NCI-H146 treated with DMSO at 0.1 percent for 48 hours (cell line): ENCODE data around the gene ZNF446.
"Not testable (repeated sequence)": the region's sequence is repeated elsewhere in the genome, so short reads cannot be mapped to it uniquely, and the experiment has no call there.

Experiments
- DNase-seq: peaks from one replicate; lab custom pipeline; 2025; ENCODE audit not compliant: unreplicated experiment; lab: John Stamatoyannopoulos, UW

ZNF446 gene

DNA sequence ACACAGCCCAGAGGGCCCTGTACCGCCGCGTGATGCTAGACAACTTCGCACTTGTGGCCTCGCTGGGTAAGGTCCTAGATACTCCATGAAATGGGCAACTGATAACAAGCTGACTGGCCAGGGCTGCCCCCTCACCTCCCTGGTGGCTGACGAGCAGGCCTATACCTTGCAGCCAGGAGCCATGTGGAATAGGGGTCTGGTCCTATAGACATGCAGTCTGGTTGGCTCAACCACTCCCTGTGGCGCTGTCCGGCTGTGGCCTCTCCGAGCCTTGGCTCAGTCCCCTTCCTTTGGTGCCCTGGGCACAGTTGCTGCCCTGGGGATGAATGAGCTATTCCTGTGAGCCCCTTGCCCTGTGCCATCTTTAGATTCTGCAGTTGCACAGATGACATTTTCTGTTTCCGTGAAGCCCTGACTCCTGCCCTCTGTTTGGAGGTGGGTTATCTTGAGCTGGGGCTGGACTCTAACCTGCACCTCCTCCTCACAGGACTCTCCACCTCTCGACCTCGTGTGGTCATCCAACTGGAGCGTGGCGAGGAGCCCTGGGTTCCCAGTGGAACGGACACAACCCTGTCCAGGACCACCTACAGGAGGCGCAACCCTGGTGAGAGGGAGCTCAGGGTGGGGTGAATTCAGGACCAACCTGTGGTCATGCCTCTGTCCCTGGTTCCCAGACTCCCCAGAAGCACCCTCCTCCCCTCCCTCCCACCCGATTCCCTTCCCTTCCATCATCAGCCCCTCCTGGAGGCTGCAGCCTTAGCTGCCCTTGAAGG, 6.7 kb upstream of the ZNF446 start:
- DNase-seq = no peak

DNA sequence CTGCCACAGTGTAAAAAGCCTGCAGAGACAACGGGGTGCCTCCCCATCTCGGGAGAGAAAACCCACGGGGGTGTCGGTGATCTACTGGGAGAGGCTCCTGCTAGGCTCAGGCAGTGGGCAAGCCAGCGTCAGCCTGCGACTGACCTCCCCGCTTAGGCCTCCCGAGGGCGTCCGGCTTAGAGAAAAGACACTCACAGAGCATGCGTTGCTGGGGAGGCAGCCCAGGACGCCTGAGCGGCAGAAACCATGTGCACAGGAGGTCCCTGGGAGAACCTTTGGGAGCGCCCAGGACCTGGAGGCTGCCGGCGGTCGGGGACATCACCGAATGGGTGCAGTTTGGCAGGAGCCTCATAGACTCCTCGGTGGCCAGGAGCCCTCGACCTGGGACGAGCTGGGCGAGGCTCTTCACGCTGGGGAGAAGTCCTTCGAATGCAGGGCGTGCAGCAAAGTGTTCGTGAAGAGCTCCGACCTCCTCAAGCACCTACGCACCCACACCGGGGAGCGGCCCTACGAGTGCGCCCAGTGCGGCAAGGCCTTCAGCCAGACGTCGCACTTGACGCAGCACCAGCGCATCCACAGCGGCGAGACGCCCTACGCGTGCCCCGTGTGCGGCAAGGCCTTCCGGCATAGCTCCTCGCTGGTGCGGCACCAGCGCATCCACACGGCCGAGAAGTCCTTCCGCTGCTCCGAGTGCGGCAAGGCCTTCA, 5.2 kb upstream of the ZNF446 start:
- not testable (repeated sequence) for DNase-seq

GRCh38 chr19:58471736-58472135, 4.4 kb upstream of the ZNF446 start:
- DNase-seq = no peak

GRCh38 chr19:58473775-58474174, 2.4 kb upstream of the ZNF446 start:
- no peak for DNase-seq

DNA sequence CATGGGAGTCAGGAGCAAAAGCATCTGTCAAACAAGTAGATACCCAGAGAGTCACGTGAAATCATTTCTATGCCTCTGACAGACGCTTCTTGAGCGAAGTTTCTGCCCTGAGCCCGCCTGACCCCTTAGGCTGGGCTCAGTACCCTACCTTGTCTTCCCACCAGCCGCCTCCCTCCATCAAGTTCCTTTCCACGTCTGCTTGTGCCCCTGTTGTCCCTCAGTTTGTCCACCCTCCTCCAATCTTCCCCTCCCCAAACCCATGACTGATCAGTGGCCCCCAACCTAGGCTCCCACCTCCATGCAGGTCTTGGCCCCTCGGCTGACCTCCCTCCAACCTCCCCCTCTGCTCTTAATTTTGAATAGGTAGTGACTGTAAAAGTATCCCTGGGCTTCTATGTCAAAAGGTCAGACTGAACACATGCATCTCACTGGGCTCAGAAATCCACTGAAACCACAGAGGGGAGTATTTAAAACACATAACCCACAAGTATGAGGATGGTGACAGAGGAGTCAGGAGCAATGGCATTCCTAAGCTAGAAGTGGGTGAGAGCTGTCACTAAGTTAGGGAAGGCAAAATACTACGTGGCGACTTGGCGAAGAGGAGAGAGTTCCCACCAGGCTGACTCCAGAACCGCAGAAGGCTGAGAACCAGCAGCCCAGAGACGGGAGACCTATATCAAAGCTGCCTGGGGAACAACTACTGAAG, 1.7 kb upstream of the ZNF446 start:
- no peak for DNase-seq

DNA sequence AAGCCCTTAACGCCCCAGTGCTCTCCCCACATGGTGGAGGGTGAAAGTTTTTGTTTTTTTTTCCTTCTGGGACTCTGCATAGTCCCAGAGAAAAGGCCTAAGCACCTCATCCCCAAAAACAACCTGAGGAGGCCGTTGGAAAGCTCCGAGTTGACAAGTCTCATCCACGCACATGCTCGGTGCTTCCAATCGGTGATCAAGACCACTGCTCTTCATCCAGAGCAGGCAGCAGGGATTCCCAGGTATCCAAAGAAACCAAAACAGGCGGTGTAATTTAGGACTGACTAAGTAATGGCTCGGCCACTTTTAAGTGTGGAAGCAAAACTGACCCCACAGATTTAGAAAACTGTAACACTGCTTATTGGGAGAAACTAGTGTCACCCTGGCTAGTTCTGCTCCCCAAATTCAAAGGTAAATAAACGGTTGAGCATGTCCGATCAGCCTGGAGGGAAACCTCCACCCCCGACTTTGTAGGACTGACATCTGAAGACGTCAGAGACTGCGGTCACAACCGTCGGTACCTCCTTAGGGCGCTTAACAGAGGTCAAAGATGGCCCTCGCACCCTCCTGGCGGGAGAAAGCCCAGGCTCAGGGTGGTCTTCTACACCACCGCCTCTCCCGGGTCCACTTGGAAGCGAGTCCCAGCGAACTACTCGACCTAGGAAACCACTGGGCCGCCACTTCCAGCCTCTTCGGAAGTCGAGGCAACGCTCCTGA, 997 bp upstream of the ZNF446 start:
- DNase-seq = no peak

DNA sequence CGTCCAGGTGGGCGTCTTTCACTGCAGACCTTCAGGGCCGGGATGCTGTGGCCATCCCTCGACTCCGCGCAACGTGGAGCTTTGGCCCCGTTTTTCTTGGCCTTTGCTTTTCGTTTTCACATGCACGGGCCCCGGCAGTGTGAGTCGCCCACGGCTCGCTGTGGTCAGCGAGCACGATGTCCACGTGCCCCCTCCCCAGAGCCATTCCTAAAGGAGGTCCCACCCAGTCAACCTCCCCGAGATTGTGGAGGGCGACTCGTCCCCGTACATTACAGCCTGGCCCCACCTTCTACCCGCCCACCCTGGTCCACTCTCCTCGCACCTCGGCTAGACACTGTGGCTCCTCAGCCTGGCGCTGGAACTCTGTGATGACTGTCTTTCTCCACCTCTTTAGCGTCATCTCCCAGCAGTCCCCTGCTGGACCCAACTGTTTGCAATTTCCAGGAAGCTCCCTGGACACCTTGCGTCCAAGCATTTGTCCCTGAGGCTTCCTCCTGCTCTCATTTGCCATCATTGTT, 405 bp downstream of the ZNF446 start:
- DNase-seq = peak; percentile 37

DNA sequence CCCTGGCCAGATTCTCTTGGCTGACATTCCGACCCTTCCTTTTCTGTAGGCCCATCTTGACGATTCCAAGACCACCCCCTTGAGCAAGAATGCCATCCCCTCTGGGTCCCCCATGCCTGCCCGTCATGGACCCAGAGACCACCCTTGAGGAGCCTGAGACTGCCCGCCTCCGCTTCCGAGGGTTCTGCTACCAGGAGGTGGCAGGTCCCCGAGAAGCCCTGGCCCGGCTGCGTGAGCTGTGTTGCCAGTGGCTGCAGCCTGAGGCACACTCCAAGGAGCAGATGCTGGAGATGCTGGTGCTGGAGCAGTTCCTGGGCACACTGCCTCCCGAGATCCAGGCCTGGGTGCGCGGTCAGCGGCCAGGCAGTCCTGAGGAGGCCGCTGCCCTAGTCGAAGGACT, 978 bp downstream of the ZNF446 start:
- DNase-seq = no peak

- no peak for DNase-seq
Observed at GRCh38 chr19:58477871-58478270, 1.7 kb downstream of the ZNF446 start.

DNA sequence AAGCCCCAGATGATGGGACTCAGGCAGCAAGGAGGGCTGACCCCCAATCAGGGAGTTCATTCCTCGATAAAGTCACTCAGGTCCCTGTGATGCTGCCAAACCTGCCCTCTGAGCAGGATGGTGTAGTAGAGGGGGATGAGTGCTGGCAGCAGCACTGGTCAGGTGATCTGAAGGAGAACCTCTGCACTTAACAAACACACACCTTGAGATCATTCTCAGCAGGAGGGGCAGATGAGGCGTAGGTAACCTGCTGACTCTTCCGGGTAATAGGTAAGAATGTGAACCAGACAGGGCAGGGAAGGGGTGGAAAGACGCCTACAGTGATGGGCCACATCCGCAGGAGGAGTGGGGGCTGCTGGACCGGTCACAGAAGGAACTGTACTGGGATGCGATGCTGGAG, 3.2 kb downstream of the ZNF446 start:
- DNase-seq = no peak

DNA sequence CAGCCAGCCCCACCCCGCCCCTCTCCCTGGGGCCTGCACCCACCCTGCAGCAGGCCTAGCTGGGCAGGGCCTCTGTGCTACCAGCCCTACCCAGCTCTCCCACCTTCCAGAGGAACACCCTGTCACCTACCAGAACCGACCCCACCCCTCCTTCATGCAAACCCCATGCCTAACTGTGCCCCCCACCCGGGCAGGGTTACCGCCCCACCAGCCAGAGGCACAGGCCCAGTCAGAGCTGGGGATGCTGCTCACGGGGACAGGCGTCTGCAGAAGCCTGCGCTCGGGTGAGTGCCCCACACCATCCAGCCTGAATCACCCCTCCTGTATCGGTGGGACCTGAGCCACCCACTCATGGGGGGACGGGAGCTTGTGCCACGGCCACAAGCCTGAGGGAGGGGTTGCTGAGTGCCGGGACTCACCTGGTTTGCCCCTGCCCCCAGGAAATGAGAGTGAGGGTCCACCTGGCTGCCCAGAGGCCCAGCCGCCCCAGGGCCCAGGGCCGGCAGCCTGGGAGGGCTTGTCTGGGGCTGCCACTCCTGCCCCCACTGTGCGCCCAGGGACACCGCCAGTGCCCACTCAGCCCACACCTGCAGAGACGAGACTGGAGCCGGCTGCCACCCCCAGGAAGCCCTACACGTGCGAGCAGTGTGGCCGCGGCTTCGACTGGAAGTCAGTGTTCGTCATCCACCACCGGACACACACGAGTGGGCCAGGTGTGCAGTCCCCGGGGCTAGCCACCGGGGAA, 3.8 kb downstream of the ZNF446 start:
- DNase-seq = no peak

DNA sequence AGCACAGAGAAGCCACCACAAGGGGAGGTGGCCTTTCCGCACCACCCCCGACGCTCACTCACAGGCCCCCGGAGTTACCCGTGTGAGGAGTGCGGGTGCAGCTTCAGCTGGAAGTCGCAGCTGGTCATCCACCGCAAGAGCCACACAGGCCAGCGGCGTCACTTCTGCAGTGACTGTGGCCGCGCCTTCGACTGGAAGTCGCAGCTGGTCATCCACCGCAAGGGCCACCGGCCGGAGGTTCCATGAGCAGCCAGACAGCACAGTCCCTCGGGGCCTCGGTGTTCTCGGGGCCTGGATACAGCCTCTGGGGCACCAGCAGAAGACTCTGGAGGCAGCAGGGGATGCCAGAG, 4.3 kb downstream of the ZNF446 start:
- no peak for DNase-seq

DNA sequence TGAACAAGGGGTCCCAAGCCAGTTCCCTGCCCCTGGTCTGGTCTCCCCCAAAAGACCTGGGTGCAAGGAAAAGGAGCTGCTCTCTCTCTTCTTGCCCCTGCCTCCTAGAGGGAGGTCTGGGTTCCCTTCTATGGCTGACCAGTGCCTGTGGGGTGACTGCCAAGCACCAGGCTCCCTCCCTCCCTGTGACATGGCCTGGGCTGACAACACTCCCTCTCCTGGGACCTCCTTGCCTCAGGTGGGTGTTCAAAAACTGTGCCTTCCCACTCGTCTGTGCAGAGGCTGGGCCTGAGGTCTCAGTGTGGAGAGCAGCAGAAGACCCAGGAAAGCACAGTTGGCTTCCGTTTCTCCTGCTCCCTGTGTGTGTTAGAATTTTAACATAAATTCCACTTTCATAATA, 4.7 kb downstream of the ZNF446 start:
- no peak for DNase-seq

GRCh38 chr19:58482372-58482771, 6.2 kb downstream of the ZNF446 start:
- no peak for DNase-seq

DNA sequence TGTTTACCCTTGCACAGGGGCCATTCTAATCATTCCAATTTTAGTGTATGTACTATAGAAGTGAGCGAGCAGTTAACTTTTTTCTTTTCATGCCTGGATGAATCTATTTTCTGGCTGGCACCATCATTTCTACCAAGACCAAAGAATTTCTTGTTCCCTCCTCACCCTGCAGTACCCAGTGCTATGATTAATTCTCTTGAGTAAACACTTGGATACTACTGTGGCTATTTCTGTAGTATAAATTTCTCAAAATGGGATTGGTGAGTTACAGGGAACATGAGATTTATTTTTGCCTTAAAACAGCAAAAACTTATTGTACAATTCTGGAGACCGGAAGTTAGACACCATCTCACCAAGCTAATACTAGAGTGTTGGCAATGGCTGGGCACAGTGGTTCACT, 7.6 kb downstream of the ZNF446 start:
- no peak for DNase-seq

- DNase-seq = not testable (repeated sequence)
Observed at GRCh38 chr19:58484349-58484748, 8.2 kb downstream of the ZNF446 start.

- DNase-seq = no peak
Observed at GRCh38 chr19:58491393-58491792, 15.2 kb downstream of the ZNF446 start.

DNA sequence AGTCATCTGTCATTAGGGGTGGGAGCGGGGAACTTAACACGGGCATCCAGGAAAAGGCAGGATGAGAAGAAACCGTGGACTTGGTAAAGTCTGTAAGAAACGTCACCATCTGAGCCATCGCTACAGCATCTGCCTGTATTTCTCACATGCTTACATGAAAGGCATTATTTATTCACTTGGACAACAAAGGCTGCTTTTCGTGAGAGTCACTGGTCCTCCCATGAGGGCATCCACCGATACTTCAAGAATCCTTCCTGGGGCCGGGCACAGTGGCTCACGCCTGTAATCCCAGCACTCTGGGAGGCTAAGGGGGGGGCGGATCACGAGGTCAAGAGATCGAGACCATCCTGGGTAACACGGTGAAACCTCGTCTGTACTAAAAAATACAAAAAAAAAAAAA, 16.1 kb downstream of the ZNF446 start:
- DNase-seq = no peak

GRCh38 chr19:58497634-58498170, 21.6 kb downstream of the ZNF446 start:
- DNase-seq = no peak

- no peak for DNase-seq
Observed at GRCh38 chr19:58498316-58499020, 22.3 kb downstream of the ZNF446 start.
